T47D (cell line): Measurements from ENCODE around the gene KRTAP4-12.
"Not testable (repeated sequence)": the region's sequence is repeated elsewhere in the genome, so short reads cannot be mapped to it uniquely, and the experiment has no call there.

Source experiments
- DNase-seq, 2 experiments: peaks; one replicate each; pipeline versions ENCODE4 v3.0.0 to v3.0.0-alpha.2; 2011 to 2012; ENCODE audit warnings: low read depth in 1 of 2, low spot score in 1 of 2
- JUND ChIP-seq: IDR thresholded peaks from 2 replicates; pipeline ENCODE4 v1.6.1; 2012; ENCODE audit warnings: low read depth
- in situ Hi-C: cut with HindIII; loops from 2 replicates; pipeline ENCODE4 v1.10.0; 2016; ENCODE audit warnings: low sequenced_read_pairs, low pct_unique_long_range_greater_than_20kb

KRTAP4-12 gene

GRCh38 chr17:41118721-41119120 is 5.3 kb downstream of the KRTAP4-12 start:
- DNase-seq = no peak
- TF ChIP-seq JUND = no peak
- in situ Hi-C loops = no loop called here

GRCh38 chr17:41117846-41118386 is 6.1 kb downstream of the KRTAP4-12 start, which contains the start of gene KRTAP4-11:
Gene KRTAP4-11, minus strand, starts transcription at chr17:41118373. Its CDS starts 58 bp downstream, at chr17:41118315.
- in situ Hi-C loops, DNase-seq: not testable (repeated sequence)

GRCh38 chr17:41116297-41116696 is 7.7 kb downstream of the KRTAP4-12 start:
- in situ Hi-C loops = no loop called here
- no peak for TF ChIP-seq JUND

GRCh38 chr17:41111151-41111885 is 12.7 kb downstream of the KRTAP4-12 start:
- in situ Hi-C loops = no loop called here
- no peak for DNase-seq
- no peak for TF ChIP-seq JUND

More at GRCh38 chr17:41116297-41116696, 7.7 kb downstream of the KRTAP4-12 start:
- DNase-seq = peak in 1 of 2 experiments; percentile 56

GRCh38 chr17:41108728-41109386 is 15.1 kb downstream of the KRTAP4-12 start:
- in situ Hi-C loops, DNase-seq: not testable (repeated sequence)

GRCh38 chr17:41107941-41108450 is 16.0 kb downstream of the KRTAP4-12 start:
- DNase-seq = no peak
- in situ Hi-C loops = no loop called here
- TF ChIP-seq JUND = no peak

- DNase-seq, in situ Hi-C loops: not testable (repeated sequence)
Measured at GRCh38 chr17:41105347-41105746, 18.6 kb downstream of the KRTAP4-12 start, which contains the start of gene KRTAP4-9. Gene KRTAP4-9, plus strand, starts transcription at chr17:41105389. Its CDS starts 0 bp downstream, at chr17:41105389.

GRCh38 chr17:41104386-41105038 is 19.5 kb downstream of the KRTAP4-12 start:
- DNase-seq, in situ Hi-C loops: not testable (repeated sequence)

GRCh38 chr17:41103896-41104295 is 20.1 kb downstream of the KRTAP4-12 start:
- DNase-seq = no peak
- in situ Hi-C loops = no loop called here
- TF ChIP-seq JUND = no peak

- no peak for TF ChIP-seq JUND
- in situ Hi-C loops = no loop called here
- no peak for DNase-seq
Measured at GRCh38 chr17:41101586-41102259, 22.3 kb downstream of the KRTAP4-12 start, which contains the start of gene KRTAP4-16. Gene KRTAP4-16, minus strand, starts transcription at chr17:41102209. Its CDS starts 0 bp downstream, at chr17:41102209.

GRCh38 chr17:41099682-41100480 is 24.1 kb downstream of the KRTAP4-12 start:
- peak in 1 of 2 experiments; percentile 92 for DNase-seq
- TF ChIP-seq JUND = peak; percentile 43; the same call in 1 of the 2 replicates
- in situ Hi-C loops = not testable (repeated sequence)
